Fibroblast of lung (primary cell): Measurements from ENCODE around the gene NRM. TPM values are rescaled to one million over a fixed set of nuclear protein-coding genes. Genes with fewer than 3 reads are reported as not detected.

ENCODE experiments used
- DNase-seq, 2 donors: peaks; one replicate each; pipeline versions ENCODE4 v3.0.0 to v3.0.0-alpha.2; 2010; ENCODE audit warnings: low read depth in 2 of 2
- H2AFZ ChIP-seq: 2 replicates; pipeline ENCODE4 v1.5.1; 2012; ENCODE audit warnings: low read length, control low read depth, inconsistent platforms
- H3K27ac ChIP-seq: 2 replicates; pipeline ENCODE4 v1.5.1; 2011; ENCODE audit warnings: low read length, control low read depth; ENCODE audit not compliant: insufficient read depth
- H3K27me3 ChIP-seq: 2 replicates; pipeline ENCODE4 v1.5.1; 2011; ENCODE audit warnings: mild to moderate bottlenecking, low read length; ENCODE audit not compliant: control insufficient read depth, insufficient read depth
- H3K36me3 ChIP-seq: 2 replicates; pipeline ENCODE4 v1.5.1; 2011; ENCODE audit warnings: low read length; ENCODE audit not compliant: control insufficient read depth, insufficient read depth
- H3K4me1 ChIP-seq: 2 replicates; pipeline ENCODE4 v1.5.1; 2011; ENCODE audit warnings: low read length; ENCODE audit not compliant: control insufficient read depth, insufficient read depth; ENCODE audit errors: extremely low read depth
- H3K4me2 ChIP-seq: 2 replicates; pipeline ENCODE4 v1.5.1; 2011; ENCODE audit warnings: low read length, control low read depth; ENCODE audit not compliant: insufficient read depth; ENCODE audit errors: extremely low read depth
- H3K4me3 ChIP-seq, 4 experiments: fragments of 200-600 bp in 1 of 4; sonication (generic) in 1 of 4; replicated peaks in 1 of 4; 2 replicates each; pipeline ENCODE4 v1.5.1; 2011 to 2016; ENCODE audit warnings: low read length in 4 of 4, low read depth in 3 of 4, mild to moderate bottlenecking in 3 of 4, control low read depth in 2 of 4, inconsistent platforms in 1 of 4, mixed read lengths in 1 of 4; ENCODE audit not compliant: insufficient read depth in 1 of 4; ENCODE audit errors: control extremely low read depth in 1 of 4
- H3K79me2 ChIP-seq: 2 replicates; pipeline ENCODE4 v1.5.1; 2012; ENCODE audit warnings: mild to moderate bottlenecking, low read length, inconsistent platforms; ENCODE audit not compliant: control insufficient read depth, insufficient read depth
- H3K9ac ChIP-seq: 2 replicates; pipeline ENCODE4 v1.5.1; 2011; ENCODE audit warnings: mild to moderate bottlenecking, low read length, control low read depth; ENCODE audit not compliant: insufficient read depth
- H3K9me3 ChIP-seq: 2 replicates; pipeline ENCODE4 v1.5.1; 2012; ENCODE audit warnings: low read depth, low read length; ENCODE audit not compliant: control insufficient read depth, insufficient read depth
- H4K20me1 ChIP-seq: 2 replicates; pipeline ENCODE4 v1.5.1; 2011; ENCODE audit warnings: low read length; ENCODE audit not compliant: control insufficient read depth, insufficient read depth; ENCODE audit errors: extremely low read depth
- CTCF ChIP-seq, 2 donors: IDR thresholded peaks in 1 of 2; conservative IDR thresholded peaks in 1 of 2; 1 replicate in 1 of 2; 2 replicates in 1 of 2; pipeline ENCODE4 v1.5.1; 2011 to 2012; ENCODE audit warnings: low read length in 2 of 2, control low read depth in 1 of 2, inconsistent platforms in 1 of 2, low read depth in 1 of 2, mild to moderate bottlenecking in 1 of 2
- EZH2 ChIP-seq: IDR thresholded peaks from 2 replicates; pipeline ENCODE4 v1.5.1; 2012; ENCODE audit warnings: low read length, control low read depth, mild to moderate bottlenecking; ENCODE audit errors: missing control alignments
- polyA plus RNA-seq, 2 donors: library from polyadenylated mRNA; depleted of rRNA in 1 of 2; stranded (reverse) in 1 of 2; unstranded in 1 of 2; fragments of >200 nt; gene quantifications; 2 replicates each; pipeline ENCODE4 v1.2.1, GENCODE V29; 2011 to 2012; ENCODE audit warnings: missing spikeins in 1 of 2
- total RNA-seq: library from RNA; depleted of rRNA; stranded (reverse); fragments of >200 nt; gene quantifications from 2 replicates; pipeline ENCODE4 v1.2.1, GENCODE V29; 2014

NRM gene
- total and polyA plus RNA-seq, 2 donors (not counting 1 experiment from before 2014, with no cell fraction given): 2.5 to 18.3 TPM

GRCh38 chr6:30682143-30683117, 8.4 kb downstream of the NRM start:
- peak; percentile 86 to 94 for DNase-seq
- H3K9ac ChIP-seq: peak overlapping the region; percentile 63
- peaks cover 91% of the 10 kb centered on the region for H3K79me2 ChIP-seq
- peak overlapping the region; percentile 80 to 95 (median 94) for H3K4me3 ChIP-seq
- peak overlapping the region; percentile 85 for H3K27ac ChIP-seq
- H2AFZ ChIP-seq: no peak overlapping the region
- H3K4me2 ChIP-seq: peak overlapping the region; percentile 97
- no peaks in the 10 kb centered on the region for H3K9me3 ChIP-seq
- no peaks in the 10 kb centered on the region for H3K27me3 ChIP-seq
- H3K36me3 ChIP-seq: peaks cover 24% of the 10 kb centered on the region
- peaks cover 10% of the 10 kb centered on the region for H3K4me1 ChIP-seq
- no peaks in the 10 kb centered on the region for H4K20me1 ChIP-seq
- TF ChIP-seq CTCF (conservative IDR thresholded peaks at IDR 0.05 in 1 of 2, IDR thresholded peaks at IDR 0.05 in 1 of 2; ENCODE audit: low read depth in 1 of 2, low read length in 2 of 2) (no peak), EZH2 (no peak)

GRCh38 chr6:30681766-30682142, 9.0 kb downstream of the NRM start:
- Histone ChIP-seq H3K9me3 (no peaks in the 10 kb centered on the region), H3K4me1 (peaks cover 10% of the 10 kb centered on the region), H4K20me1 (no peaks in the 10 kb centered on the region), H3K9ac (peak overlapping the region; percentile 25), H3K27me3 (no peaks in the 10 kb centered on the region), H3K27ac (peak overlapping the region; percentile 44), H3K36me3 (peaks cover 28% of the 10 kb centered on the region), H2AFZ (no peak overlapping the region), H3K4me2 (peak overlapping the region; percentile 97), H3K79me2 (peaks cover 93% of the 10 kb centered on the region), H3K4me3 (peak overlapping the region; percentile 80 to 95 (median 94))
- TF ChIP-seq CTCF (conservative IDR thresholded peaks at IDR 0.05 in 1 of 2, IDR thresholded peaks at IDR 0.05 in 1 of 2; ENCODE audit: low read depth in 1 of 2, low read length in 2 of 2) (no peak), EZH2 (no peak)
- DNase-seq: no peak

- Histone ChIP-seq H3K4me3 (peak overlapping the region; percentile 18 to 95 (median 38)), H3K9me3 (no peaks in the 10 kb centered on the region), H3K4me2 (peak overlapping the region; percentile 97), H4K20me1 (no peaks in the 10 kb centered on the region), H3K36me3 (peaks cover 29% of the 10 kb centered on the region), H3K79me2 (peaks cover 77% of the 10 kb centered on the region), H3K27ac (peak overlapping the region; percentile 13), H3K27me3 (no peaks in the 10 kb centered on the region), H2AFZ (no peak overlapping the region), H3K4me1 (peaks cover 10% of the 10 kb centered on the region), H3K9ac (no peak overlapping the region)
- DNase-seq: no peak
- no peak for TF ChIP-seq CTCF (conservative IDR thresholded peaks at IDR 0.05 in 1 of 2, IDR thresholded peaks at IDR 0.05 in 1 of 2; ENCODE audit: low read depth in 1 of 2, low read length in 2 of 2)
- no peak for TF ChIP-seq EZH2
Observed at GRCh38 chr6:30679765-30680535, 10.8 kb downstream of the NRM start.
